Tibial nerve (tissue), 3 donors: ENCODE measurements around the gene MS4A10.

Source experiments
- POLR2A ChIP-seq, 2 donors: fragments of 450-650 bp; IDR thresholded peaks; one replicate each; pipeline ENCODE4 v1.6.1; 2017; ENCODE audit warnings: antibody characterized with exemption in 2 of 2, mild to moderate bottlenecking in 2 of 2, moderate library complexity in 2 of 2
- TF ChIP-seq, protein P1 (sequence below), 5 experiments: fragments of 200-600 bp in 3 of 5; fragments of 450-650 bp in 2 of 5; sonication (generic) in 3 of 5; IDR thresholded peaks; one replicate each; pipeline ENCODE4 v1.5.1; 2016 to 2019; ENCODE audit warnings: antibody characterized with exemption in 5 of 5, mild to moderate bottlenecking in 3 of 5, moderate library complexity in 2 of 5

GRCh38 chr11:60743058-60743457 lies 42.1 kb upstream of the MS4A10 start:
- TF ChIP-seq, protein P1, sequence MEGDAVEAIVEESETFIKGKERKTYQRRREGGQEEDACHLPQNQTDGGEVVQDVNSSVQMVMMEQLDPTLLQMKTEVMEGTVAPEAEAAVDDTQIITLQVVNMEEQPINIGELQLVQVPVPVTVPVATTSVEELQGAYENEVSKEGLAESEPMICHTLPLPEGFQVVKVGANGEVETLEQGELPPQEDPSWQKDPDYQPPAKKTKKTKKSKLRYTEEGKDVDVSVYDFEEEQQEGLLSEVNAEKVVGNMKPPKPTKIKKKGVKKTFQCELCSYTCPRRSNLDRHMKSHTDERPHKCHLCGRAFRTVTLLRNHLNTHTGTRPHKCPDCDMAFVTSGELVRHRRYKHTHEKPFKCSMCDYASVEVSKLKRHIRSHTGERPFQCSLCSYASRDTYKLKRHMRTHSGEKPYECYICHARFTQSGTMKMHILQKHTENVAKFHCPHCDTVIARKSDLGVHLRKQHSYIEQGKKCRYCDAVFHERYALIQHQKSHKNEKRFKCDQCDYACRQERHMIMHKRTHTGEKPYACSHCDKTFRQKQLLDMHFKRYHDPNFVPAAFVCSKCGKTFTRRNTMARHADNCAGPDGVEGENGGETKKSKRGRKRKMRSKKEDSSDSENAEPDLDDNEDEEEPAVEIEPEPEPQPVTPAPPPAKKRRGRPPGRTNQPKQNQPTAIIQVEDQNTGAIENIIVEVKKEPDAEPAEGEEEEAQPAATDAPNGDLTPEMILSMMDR (IDR thresholded peaks at IDR 0.05), result no peak
- no peak for TF ChIP-seq POLR2A (IDR thresholded peaks at IDR 0.05)
